Left renal cortex interstitium (tissue), 4 donors: ENCODE data around the gene SLC36A2. TPM values are rescaled to one million over a fixed set of nuclear protein-coding genes. Genes with fewer than 3 reads are reported as not detected.
"Not testable (repeated sequence)": the region's sequence is repeated elsewhere in the genome, so short reads cannot be mapped to it uniquely, and the experiment has no call there.

ENCODE experiments used
- DNase-seq, 4 donors: peaks; one replicate each; pipeline ENCODE4 v3.0.0-alpha.2; 2013; ENCODE audit warnings: low read depth in 4 of 4, low spot score in 2 of 4, missing footprints in 1 of 4
- polyA plus RNA-seq, 4 donors: library from polyadenylated mRNA; unstranded; fragments of 120-200 nt; gene quantifications; one replicate each; pipeline ENCODE4 v1.2.1, GENCODE V29; 2013; ENCODE audit not compliant: insufficient read length in 4 of 4

Gene SLC36A2
- polyA plus RNA-seq = 10 to 100 TPM in 1 of 4 donors, 1 to 10 TPM in 3; 4.7 to 12.7 (median 7.5) TPM

DNA sequence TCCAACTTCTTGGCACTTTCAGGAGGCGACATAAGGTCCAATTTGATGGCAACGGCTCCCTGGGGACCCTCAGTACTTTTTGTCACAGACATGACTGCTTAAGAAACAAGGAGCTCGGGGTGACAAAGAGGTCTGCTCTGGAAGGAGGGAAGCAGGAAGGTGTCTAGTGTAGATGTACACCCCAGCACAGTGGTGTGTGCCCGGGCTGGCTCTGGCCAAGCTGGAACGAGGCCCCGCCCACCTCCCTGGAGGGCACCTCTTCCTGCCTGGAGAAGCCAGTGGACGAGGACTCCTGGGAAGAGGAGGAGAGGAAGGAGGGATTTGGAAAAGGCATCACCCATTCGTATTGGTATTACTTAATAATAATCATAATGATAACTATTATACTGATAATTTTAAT, at the start of gene SLC36A2:
Gene SLC36A2 (minus strand): TSS at position 191 of the 400 bp plus-strand sequence. CDS start 99 bp downstream, at position 92.
- DNase-seq = no peak

DNA sequence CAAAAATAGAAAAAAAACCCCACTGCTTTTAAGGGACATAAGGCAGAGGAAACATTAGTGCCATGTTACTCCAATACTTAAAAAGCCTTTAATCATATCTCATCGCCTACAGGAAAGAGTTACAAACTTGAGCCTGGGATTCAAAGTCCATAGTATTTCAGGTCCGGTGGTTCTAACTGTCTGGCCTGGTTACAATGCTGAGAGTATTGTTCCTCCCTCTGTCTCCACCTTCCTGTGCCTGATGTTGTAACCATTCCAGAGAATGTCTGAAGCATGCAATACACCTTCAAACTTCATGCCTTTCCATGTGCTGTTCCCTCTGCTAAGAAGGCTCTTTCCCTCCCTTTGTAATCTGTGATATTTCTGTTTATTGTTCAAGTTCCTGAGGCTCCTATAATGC, 41.6 kb upstream of the SLC36A2 start:
- DNase-seq = no peak

DNA sequence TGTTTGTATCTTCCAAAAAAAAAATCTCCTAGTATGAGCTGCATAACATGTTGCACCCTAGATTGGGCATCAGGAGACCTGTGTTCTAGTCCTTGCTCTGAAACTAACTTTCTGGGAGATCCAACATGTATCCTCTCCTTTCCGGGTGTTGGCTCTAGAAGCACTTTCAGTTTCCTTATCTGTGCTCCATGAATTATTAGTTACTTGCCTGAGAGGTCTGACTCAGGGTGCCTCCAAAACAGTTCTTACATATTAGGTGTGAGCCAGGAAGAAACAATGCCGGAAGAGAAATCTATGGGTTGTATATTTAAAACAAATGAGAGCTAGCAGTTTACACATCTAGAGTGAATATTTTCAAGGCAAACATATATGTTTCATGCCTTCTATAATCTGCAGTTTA, 36.7 kb upstream of the SLC36A2 start:
- DNase-seq = no peak

DNA sequence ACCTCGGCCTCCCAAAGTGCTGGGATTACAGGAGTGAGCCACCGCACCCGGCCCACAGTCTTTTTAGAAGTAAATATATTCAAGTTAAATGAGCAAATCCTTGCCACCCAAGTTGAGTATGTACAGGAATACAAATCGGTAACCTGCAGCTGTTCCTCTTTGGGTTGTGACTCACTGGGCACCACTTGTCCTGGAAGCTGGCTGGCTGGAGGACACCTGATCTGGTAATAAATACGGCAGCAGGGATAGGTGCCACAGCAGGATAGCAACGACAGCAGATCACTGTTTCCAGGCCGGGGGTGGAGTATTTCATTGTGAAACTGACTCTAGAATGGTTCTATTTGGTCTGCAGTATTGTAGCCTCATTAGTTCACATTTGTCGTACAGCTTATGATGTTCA, 35.7 kb upstream of the SLC36A2 start:
- DNase-seq = no peak

DNA sequence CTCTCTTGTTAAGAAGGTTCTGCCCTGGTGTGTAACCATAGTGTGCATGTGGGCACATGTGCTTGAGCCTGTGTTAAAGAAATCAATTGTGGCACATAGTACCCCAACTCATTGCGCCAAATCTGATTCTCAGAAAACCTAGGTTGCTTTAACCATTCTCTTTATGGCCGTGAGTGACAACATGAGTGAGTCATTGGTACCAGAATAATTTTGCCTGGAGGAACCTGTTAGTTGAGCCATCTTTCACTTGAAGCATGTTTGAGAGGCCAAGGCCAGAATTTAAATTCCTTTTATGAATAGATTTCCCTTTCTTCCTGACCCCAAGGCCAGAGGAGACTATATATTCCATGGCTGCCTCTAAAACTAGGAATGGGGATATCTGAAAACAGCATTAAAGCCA, 35.2 kb upstream of the SLC36A2 start:
- DNase-seq = no peak

DNA sequence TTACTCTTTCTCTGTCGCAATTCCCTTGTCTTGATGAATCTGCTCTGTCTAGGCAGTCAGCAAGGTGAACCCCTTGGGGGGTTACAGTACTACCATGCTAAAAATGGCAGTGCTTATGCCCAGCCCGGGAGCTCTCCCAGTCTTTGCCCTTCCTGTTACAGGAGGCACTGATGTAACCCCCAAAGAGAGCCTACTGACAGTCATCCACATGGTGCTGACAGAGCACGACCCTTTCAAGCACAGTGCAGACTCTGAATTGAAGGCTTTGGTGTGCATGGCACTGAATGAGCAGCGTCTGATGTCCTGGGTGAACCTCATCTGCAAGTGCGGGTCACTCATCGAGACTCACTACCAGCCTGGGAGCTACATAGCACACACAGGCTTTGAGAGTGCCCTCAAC, 34.5 kb upstream of the SLC36A2 start:
- DNase-seq = no peak

DNA sequence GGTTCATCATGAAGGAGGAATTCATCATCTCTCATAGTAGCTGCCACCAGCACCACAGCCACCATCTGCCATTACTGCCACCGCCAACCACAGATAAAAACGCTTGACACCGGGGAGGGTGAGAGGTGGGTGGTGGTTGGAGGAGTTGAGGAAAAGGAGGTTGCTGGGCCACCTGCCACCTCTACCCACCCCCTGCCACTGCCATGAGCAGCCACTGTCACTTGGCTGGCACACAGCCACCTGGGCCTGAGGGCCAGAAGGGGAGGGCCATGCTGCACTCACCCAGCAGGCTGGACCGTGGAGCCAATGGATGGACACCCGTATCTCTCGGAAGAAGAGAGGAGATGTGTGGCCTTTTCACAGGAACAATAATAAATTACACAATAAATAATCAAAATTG, 31.3 kb upstream of the SLC36A2 start:
- no peak for DNase-seq

DNA sequence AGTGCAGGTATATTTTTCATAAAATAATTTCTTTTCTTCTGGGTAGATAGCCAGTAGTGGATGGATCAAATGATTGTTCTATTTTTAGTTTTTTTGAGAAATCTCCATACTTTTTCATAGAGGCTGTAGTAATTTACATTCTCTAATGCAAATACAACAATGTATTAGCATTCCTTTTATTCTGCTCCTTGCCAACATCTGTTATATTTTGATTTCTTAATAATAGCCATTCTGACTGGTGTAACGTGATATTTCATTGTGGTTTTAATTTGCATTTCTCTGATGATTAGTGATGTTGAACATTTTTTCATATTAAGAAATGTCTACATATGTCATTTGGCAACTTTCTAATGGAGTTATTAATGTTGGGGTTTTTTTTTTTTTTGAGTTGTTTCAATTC, 27.2 kb upstream of the SLC36A2 start:
- no peak for DNase-seq

DNA sequence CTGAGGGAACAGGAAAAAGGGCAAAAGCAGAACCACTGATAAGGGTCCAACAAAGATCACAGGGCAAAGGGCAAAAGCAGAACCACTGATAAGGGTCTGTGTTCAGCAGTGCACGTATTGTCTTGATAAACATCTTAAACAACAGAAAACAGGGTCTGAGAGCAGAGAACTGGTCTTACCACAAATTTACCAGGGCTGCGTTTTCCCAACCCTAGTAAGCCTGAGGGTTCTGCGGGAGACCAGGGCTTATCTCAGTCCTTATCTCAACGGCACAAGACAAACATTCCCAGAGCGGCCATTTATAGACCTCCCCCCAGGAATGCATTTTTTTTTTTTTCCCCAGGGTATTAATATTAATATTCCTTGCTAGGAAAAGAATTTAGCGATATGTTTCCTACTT, 19.7 kb upstream of the SLC36A2 start:
- not testable (repeated sequence) for DNase-seq

DNA sequence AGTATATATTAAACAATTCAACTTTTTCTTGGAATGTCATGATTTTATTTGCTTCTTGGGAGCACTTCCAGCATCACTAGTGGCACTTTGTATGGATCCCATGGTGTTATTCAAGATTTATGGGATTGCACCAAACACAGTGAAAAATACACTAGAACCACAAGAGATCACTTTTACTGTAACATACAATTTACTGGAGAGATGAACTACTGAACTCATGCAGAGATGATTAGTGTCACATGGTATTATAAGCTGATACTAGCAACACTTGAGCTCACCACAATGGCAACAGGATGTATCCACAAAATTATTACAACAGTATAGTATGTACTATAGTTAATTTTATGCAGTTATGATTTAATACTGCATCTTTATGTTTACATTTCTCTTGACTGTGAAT, 16.3 kb upstream of the SLC36A2 start:
- no peak for DNase-seq

DNA sequence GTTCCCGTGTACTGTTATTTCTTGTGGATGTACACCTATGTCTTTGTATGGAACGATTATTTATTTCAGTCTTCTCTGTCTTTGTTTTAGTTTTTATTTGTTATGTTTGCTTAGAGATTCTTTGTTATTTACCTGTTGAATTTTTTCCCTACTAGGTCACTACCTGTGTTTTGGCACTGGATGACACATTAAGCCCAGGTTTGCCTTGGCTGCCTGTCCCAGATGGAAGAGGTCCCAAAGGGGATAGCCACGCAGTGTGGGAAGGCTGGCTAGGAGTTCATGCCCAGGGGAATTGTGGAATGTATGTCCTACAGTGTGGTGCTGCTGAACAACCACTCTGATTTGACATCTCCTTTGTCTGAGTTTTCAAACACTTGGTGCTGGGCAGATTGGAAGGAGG, 15.6 kb upstream of the SLC36A2 start:
- DNase-seq = no peak

DNA sequence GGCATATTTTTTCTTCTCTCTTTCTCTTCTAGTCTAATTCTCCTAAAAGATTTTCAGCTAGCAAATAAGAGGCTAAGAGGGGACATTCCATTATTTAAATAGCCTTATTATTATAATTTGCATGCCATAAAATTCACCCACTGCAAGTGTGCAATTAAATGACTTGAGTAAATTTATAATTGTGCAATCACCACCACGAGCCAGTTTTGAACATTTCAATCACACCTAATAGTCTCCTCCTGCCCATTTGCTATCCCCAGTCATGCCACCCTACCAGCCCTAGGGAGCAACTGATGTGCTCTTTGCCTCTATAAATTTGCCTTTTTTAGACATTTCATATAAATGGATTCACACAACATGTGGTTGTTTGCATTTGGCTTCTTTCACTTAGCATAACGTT, 12.0 kb upstream of the SLC36A2 start:
- no peak for DNase-seq

DNA sequence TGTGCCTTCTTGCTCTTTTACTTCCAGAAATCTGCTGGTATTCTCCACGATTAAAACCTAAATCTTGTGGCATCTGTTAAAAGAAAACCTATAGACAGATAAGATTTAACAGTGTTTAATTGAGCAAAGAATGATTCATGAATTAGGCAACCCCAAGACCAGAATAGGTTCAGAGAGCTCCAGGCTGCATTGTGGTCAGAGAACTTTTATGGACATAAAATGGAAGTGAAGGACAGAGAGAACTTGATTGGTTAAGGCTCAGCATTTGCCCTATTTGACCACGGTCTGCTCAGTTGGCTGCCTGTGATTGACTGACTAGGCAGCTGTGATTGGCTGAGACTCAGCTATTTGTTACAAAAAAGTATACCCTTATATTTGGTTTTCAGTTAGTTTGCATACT, 10.4 kb upstream of the SLC36A2 start:
- no peak for DNase-seq

DNA sequence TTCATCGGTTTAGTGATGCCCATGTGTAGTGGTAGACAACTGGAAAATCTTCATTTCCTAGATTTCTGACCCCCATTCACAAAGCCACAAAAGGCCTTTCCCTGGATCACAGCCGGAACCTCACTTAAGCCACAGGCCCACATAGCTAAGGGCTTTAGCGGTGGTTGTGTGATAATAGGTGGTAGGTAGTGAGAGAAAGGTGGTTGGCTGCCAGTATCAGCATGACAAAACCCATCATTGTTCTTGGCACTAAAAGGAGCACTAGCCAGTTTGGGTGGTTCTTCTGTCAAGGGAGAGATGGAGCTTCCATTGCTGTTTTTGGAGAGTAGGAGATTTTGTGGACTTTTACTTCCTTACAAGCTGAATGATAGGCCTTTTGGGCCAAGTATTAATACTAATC, 9.7 kb upstream of the SLC36A2 start:
- DNase-seq = no peak

DNA sequence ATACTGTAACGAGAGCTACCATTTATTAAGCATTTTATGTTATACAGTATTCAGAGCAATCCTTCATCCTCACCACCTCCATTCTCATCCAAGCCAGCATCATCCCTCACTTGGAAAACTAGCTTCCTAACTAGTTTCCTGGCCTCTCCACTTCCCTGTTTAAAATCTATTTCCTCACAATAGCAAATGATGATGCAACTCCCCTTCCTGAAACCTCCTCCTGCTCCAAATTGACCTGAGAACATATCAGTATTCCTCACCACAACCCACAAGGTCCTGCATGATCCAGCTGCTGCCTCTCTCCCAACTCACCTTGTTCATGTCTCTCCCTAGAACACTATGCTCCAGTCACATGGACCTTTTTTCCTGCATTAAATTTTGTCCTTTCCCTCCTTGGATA, 4.3 kb upstream of the SLC36A2 start:
- DNase-seq = no peak

DNA sequence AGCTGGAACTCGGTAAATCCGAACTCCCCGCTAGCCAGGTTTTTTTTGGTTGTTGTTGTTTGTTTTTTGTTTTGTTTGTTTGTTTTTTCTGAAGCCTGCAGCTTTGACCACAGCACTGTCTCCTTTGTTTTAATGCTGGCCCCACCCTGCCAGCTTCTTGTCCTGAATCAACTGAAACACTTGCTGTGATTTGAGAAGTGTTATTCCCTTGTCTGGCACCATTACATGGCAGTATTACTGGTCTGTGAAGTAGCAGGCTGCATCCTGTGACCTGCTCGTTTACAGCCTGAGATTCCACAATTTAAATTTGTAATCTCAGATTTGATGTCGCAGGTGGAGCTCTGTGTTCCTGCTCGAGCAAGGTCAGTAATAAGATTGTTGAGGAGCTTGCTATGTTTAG, 1.4 kb upstream of the SLC36A2 start:
- DNase-seq = no peak

DNA sequence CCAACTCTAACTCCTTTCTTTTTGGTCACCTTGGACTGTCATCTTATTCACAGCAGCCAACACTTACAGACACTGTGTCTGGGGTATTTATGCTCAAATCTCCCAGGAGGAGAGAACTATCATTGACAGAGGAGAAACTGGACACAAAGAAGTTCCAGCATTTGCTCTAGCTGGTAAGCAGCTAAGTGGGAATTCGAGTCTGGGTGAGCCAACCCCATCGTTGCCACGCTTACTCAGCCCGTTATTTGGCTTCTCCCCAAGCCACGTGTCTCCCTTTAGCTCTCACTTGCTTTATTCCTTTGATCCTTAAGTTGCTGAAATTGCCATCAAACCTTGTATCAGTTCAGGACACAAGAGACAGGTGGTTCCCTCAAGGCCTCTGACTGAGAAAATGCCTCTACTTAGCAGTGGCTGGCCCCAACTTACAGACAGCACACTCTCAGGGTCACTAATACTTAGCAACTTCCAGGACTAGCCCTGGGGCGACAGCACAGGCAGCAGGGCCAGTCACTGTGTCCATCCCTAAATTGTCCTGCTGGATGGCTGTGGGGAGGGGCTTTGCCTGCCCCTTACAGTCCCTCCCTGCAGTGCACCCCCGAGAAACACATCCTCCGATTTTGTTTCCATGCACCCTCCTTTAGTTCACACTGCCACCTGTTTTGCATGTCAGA, 1.4 kb downstream of the SLC36A2 start:
- no peak for DNase-seq

DNA sequence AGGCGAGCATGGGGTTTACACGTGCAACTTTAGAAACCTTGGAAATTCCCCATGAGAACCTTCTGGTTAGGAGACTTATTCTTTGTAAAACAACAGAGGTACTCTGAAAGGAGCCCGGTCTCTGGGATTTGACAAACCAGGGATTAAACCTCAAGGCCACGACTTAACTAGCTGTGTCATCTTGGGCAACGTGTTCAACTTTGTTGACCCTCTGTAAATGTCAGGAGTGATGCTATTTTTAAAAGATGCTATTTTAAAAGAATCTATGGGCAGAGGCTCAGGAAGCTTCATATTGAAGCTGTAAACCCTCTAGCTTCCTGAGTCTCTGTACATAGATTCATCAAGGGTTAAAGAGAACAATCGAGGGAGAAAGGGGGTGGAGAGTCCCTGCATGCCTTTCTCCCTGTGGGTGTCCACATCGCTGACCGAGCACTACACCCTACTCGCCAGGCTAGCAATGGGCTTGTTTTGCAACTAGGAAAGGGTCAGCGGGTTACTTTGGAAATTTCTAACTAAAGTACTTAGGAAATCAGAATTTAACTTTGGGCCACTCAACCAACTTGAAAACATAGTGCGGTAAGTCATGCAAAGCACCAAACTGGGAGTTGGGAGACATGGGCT, 2.1 kb downstream of the SLC36A2 start:
- DNase-seq = no peak

DNA sequence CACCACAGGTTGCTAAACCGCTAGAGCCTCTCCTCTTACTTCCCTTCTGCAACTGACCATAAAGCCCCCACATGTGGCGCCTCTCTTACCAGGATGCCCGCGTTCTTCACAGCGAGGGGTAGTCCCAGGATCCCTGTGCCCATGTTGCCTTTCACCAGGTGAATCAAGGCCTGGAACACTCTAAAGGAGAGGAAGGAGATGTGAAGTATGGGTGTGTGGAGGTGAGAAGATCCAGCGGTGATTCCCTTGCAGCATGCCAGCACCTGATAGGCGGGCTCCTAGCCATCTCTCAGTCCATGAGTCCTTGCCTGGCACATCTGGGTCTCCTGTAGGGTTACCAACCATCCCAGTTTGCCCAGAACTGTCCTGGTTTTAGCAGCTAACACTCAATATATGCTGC, 3.3 kb downstream of the SLC36A2 start:
- DNase-seq = no peak

DNA sequence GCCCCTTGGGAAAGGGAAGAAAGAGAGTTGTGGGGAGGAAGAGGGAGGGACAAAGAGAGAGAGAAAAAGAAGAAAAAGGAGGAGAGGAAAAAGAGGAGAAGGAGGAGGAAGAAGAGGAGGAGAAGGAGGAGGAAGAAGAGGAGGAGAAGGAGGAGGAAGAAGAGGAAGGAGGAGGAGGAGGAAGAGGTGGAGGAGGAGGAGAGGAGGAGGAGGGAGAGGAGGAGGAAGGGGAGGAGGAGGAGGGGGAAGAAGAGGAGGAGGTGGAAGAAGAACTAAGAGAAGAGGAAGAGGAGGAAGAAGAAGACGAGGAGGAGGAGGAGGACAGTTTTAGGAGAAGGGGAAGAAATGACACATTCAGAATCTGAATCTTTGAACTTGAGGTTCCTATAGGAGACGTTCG, 7.4 kb downstream of the SLC36A2 start:
- DNase-seq = no peak

DNA sequence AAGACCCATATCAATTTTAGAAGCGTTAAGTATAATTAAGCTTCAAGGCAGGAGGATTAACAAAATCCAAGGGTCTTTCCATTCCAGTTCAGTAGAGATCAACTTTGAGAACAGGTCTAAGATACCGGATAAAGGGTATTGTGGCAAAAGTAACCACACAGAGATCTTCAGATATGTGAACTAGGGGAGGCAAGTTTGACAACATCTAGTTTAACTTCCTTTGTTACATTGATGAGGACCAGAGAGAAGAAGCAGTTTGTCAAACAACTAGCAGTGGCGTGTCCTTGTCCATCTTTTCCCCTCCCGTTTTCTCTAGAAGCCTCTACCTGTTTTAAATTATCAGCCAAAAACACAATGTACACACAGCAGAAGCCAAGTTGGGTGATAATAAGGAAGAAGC, 8.6 kb downstream of the SLC36A2 start:
- no peak for DNase-seq

DNA sequence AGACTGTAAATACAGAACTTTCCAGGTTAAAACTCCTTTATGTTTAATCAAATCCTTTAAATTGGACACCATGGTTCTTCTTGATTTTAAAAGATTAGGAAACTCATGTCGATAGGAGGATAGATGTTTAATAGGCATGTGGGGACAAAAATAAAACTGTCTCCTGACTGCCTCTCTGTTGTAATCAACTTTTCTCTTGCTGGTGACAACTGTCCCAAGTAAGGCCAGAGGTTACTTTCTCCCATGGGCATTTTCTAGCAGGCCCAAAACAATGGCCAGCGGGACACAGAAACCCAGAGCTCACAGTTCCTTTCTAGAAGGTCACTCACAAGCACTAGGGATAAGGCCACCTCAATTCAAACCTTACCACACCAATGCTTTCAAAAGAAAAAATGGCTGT, 14.5 kb downstream of the SLC36A2 start:
- DNase-seq = no peak

DNA sequence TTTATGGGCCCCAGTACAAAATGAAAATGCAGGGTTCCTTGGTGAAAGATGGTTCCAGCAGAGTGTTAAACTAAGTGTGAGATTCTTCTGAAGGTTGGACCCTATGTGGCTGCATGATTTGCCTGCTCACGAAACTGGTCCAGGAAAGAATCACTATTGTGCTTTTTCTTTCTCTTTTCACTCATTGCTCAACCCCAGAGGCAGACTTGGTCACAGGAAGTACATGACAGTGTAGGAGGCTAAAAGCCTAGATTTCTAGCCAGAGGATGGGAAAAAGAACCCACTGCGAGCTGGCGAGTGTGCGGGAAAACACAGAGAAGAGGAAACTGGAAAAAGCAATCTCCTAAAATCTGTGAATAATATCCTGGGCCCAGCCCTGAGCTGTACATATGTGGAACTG, 18.6 kb downstream of the SLC36A2 start:
- DNase-seq = no peak
